Measurements from ENCODE around the gene POLR2C. TPM values are rescaled to one million over a fixed set of nuclear protein-coding genes. Genes with fewer than 3 reads are reported as not detected.
A peak's percentile ranks its signal among the peaks of the same experiment; 100 is the strongest.

The POLR2C gene
- total RNA-seq, 1 donor from 2014 or later: 110 TPM

DNA sequence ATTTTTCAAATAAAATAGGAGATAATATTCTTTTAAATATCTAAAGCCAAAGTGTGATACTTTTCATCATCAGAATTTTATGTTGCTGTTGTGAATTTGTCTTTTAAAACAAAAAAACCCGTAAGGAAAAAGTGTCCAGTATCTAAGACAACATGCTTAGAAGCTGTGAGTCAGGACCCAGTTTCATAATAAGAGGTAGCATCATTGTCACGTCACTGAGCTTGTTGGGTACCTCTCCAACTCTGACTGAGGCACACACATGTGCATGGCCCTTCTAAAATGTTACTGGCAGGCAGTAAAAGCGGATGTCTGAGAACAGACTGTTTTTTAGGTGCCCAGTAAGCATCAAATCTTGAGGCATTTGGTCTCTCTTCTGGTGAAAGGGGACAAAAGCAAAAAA lies 17.8 kb upstream of the POLR2C start:
- DNase-seq (ENCODE audit: low spot score in 2 of 2): no peak
- TF ChIP-seq CTCF (IDR thresholded peaks at IDR 0.05): no peak
- H3K36me3 ChIP-seq: peaks cover 2 to 8% of the 10 kb centered on the region in 2 donors
- no peaks in the 10 kb centered on the region for H3K27me3 ChIP-seq
- intact Hi-C loops (cut with DNase I): loop anchor here (5.0 to 10.0 kb wide), 2 partner anchors 93 to 290 kb away; partner anchors contain the start of genes CCDC102A and KATNB1
- H3K4me3 ChIP-seq: no peak overlapping the region
- H3K27ac ChIP-seq: no peak overlapping the region
- H3K9me3 ChIP-seq: no peaks in the 10 kb centered on the region
- H3K4me1 ChIP-seq: peaks cover 0 to 21% of the 10 kb centered on the region in 2 donors

DNA sequence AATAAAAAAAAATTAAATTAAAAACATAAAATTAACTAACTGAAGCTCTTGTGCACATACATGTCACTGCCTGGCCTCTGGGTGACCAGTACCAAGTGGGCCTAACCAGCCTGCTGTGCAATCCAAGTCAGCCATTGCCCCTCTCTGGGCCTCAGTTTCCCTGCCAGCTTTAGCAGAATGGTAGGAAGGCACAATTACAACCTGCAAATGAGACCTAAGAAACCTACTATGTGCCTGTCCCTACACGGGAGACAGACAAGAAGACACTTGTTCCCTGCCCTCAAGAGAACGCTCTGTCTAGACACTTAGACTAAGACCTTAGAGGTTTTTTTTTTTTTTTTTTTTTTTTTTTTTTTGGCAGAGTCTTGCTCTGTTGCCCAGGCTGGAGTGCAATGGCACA lies 17.0 kb upstream of the POLR2C start:
- intact Hi-C loops (cut with DNase I): loop anchor here (5.0 to 10.0 kb wide), 2 partner anchors 92 to 289 kb away; partner anchors contain the start of genes CCDC102A and KATNB1
- H3K4me1 ChIP-seq: peaks cover 0 to 21% of the 10 kb centered on the region in 2 donors
- no peaks in the 10 kb centered on the region for H3K36me3 ChIP-seq
- TF ChIP-seq CTCF (IDR thresholded peaks at IDR 0.05): no peak
- H3K9me3 ChIP-seq: no peaks in the 10 kb centered on the region
- no peak overlapping the region for H3K4me3 ChIP-seq
- H3K27ac ChIP-seq: no peak overlapping the region
- H3K27me3 ChIP-seq: no peaks in the 10 kb centered on the region
- no peak for DNase-seq (ENCODE audit: low spot score in 2 of 2)

- peak in 1 of 2 donors; percentile 72 for DNase-seq (ENCODE audit: low spot score in 2 of 2)
- Histone ChIP-seq H3K9me3 (no peaks in the 10 kb centered on the region), H3K4me1 (peaks cover 0 to 21% of the 10 kb centered on the region in 2 donors), H3K27ac (peak overlapping the region; percentile 86 to 87), H3K36me3 (peaks cover 0 to 6% of the 10 kb centered on the region in 2 donors), H3K4me3 (peak overlapping the region; percentile 90 to 95), H3K27me3 (no peaks in the 10 kb centered on the region)
- no peak for TF ChIP-seq CTCF (IDR thresholded peaks at IDR 0.05)
- intact Hi-C loops (cut with DNase I): loop anchor here (1.0 to 10.0 kb wide), 5 partner anchors 16 to 288 kb away; partner anchors contain the start of genes CCDC102A, DOK4, KATNB1 and POLR2C
These were observed 15.8 kb upstream of the POLR2C start for GRCh38 chr16:57446531-57447185.

DNA sequence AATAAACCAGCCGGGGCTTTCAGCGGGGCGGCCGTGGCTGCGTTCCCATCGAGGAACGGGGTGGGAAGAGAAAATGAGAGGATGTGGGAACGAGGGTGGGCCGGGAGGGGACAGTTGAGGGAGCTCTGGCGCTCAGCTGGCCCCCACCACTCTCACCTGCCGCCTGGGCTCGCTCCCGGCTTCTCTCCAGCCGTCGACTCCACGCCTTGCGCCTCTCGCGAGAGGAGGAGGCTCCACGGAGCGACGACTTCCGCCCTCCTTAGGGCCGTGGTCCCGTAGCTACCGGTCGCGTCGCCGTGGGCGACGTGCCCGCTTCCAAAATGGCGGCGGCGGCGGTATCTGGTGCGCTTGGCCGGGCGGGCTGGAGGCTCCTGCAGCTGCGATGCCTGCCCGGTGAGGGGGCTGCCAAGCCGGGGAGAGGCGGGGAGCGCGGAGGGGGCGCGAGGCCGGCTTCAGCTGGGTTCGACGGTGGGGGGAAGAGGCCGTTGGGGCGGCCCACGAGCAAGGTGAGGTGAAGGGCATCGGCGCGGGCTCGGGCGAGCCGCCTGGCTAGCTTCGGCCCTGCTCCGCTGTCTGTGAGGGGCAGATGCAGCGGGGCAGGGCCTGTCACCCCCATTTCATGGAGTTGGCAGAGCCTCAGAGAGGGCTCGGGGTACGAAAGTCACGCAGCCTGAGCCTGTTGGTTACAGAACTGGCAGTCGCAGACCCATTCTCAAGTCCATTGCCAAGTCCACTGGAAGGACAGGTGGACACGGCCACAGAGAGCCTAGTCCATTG lies 15.1 kb upstream of the POLR2C start, which contains the start of the genes CIAPIN1 and COQ9:
CIAPIN1 (minus strand) TSS at position 200 of the 777 bp plus-strand sequence. CDS start 6,457 bp downstream, outside the sequence.
COQ9 (plus strand) TSS at position 294 of the 777 bp plus-strand sequence; CDS start at position 321, 27 bp downstream.
- H3K4me1 ChIP-seq: peaks cover 0 to 21% of the 10 kb centered on the region in 2 donors
- intact Hi-C loops (cut with DNase I): loop anchor here (1.0 to 10.0 kb wide), 5 partner anchors 15 to 287 kb away; partner anchors contain the start of genes CCDC102A, DOK4, KATNB1 and POLR2C
- peaks cover 4 to 11% of the 10 kb centered on the region in 2 donors for H3K36me3 ChIP-seq

More for the DNA sequence above, 15.1 kb upstream of the POLR2C start, which contains the start of the genes CIAPIN1 and COQ9:
- peak within 1 kb of the TSS; percentile 86 to 87 for H3K27ac ChIP-seq
- no peaks in the 10 kb centered on the region for H3K9me3 ChIP-seq
- H3K4me3 ChIP-seq: peak within 1 kb of the TSS; percentile 90 to 95
- peak; percentile 76 to 96 for DNase-seq (ENCODE audit: low spot score in 2 of 2)
- no peaks in the 10 kb centered on the region for H3K27me3 ChIP-seq
- TF ChIP-seq CTCF (IDR thresholded peaks at IDR 0.05): no peak
